ENCODE measurements around the gene NSMCE4A.
A peak's percentile ranks its signal among the peaks of the same experiment; 100 is the strongest.
"Not testable (repeated sequence)": the region's sequence is repeated elsewhere in the genome, so short reads cannot be mapped to it uniquely, and the experiment has no call there.

NSMCE4A gene

DNA sequence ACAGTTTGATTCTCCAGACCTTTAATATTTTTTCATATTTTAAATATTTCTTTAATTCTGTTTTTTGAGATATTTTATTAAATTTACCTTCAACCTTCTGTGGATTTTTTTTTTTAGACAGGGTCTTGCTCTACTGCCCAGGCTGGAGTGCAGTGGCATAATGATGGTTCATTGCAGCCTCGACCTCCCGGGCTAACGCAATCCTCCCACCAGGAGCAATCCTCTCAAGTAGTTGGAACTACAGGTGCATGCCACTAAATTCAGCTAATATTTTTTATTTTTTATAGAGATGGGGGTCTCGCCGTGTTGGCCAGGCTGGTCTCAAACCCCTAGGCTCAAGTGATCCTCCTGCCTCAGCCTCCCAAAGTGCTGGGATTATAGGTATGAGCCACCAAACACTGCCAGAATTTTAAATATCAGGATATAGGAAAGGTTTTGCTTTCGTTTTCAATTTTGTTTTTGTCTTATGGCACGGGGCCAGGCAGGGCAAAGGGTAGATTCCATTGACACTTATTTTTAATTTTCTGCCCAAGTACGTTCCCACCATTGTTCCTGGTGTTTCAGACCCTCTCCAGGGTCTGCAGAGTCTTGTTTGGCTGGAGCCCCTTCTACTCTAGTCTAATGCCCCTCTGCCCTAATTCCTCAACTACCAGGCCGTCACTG, 15.1 kb upstream of the NSMCE4A start:
- intact Hi-C loops (cut with DNase I): no loop called here
- DNase-seq: no peak

DNA sequence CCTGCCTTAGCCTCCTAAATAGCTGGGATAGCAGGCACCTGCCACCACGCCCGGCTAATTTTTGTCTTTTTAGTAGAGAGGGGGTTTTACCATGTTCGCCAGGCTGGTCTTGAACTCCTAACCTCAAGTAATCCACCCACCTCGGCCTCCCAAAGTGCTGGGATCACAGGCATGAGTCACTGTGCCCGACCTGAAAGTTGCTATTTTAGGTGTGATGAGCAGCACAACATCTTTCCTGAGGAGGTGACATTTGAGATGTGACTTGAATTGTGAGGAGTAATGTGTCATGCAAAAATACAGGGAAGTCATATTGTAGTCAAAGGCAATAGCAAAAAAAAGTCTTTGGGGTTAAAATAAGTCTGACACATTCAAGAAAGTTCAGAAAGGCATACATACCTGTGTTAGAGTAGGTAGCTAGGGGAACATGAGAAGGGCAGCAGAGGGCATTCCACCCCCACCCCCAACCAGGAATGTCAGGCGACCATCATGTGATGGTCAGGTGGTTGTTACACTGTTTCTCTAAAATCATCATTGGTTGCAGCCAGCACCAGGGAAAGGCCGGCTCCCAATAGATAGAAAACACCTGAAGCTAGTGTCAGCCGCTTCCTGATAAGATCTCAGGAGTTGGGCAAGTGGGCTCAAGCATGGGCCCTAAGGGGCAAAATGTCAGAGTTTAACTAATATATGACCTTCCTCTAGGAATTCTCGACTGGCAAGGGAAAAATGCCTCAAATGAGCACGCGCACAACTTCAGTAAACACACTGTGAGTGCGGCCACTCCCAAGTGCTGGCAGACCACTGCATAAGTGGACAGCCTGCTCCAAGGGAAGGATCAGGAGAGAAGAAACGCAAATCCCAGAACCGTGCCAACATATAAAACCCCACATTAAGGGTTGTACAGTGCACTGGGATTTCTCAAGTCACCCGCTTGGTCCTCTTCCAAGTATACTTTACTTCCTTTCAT, 13.6 kb upstream of the NSMCE4A start, which contains the start of gene TACC2:
Gene TACC2 (plus strand): TSS at position 803 of the 964 bp plus-strand sequence. CDS start 32,819 bp downstream, outside the sequence.
- DNase-seq: no peak
- intact Hi-C loops (cut with DNase I): no loop called here

DNA sequence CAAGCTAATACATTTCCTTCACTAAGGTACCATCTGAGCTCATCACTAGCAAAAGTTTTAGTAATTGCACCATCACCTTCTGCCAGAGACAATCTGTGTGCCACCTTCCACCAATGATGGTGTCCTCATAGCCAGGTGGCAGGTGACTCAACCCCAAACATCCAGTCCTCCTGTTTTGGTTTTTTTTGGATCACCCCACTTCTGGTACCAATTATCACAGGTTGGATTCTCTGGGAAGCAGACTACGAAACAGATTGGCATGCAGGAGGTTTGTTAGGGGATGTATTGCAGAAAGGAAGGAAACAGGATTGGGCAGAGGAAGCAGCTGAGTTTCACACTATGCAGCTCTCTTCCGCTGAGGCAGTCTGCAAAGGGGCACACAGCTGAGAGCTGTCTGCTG, 9.4 kb upstream of the NSMCE4A start:
- intact Hi-C loops (cut with DNase I): no loop called here
- DNase-seq: no peak

DNA sequence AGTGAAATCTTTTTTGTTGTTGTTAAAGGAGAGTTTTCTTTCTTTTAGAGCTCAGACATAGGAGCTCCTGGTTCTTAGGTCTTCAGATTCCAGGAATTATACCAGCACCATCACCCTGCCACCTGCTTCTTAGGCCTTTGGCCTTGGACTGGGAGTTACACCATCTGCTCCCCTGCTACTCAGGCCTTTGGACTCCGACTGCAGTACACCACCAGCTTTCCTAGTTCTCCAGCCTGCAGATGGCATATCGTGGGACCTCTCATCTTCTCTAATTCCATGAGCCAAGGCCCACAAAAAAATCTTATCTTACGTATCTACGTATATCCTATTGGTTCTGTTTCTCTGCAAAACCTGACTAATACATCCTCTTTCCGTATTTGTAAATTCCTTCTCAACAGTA, 8.8 kb upstream of the NSMCE4A start:
- intact Hi-C loops (cut with DNase I): no loop called here
- no peak for DNase-seq

DNA sequence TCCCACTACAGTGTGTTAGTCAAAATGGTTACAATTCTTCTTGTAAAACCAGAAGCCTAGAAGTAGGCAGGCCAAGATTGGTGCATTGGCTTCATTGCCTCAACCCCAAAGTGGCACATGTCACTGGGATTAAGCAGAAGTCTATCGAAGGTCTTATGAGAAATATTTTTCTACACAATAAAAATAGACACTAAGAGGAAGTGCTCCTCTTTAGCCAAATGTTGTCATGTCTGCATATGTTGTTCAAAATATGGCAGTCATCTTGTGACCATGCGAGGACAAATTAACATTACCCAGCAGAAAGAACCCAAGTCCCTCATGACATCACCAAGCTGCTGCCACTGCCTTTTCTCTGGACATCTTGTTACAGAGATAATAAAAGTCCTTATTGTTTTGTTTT, 6.3 kb upstream of the NSMCE4A start:
- DNase-seq: no peak
- intact Hi-C loops (cut with DNase I): no loop called here

DNA sequence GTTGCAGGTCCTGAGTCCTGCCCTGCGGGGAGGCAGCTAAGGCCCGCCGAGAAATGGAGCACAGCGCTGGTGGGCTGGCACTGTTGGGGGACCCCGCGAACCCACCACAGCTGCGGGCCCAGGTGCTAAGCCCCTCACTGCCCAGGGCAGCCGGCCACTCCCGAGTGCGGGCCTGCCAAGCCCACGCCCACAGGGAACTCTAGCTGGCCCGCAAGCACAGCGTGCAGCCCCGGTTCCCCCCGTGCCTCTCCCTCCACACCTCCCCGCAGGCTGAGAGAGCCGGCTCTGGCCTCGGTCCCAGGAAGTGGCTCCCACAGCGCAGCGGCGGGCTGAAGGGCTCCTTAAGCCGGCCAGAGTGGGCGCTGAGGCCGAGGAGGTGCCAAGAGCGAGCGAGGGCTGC, 3.5 kb upstream of the NSMCE4A start:
- DNase-seq: no peak
- intact Hi-C loops (cut with DNase I): no loop called here

DNA sequence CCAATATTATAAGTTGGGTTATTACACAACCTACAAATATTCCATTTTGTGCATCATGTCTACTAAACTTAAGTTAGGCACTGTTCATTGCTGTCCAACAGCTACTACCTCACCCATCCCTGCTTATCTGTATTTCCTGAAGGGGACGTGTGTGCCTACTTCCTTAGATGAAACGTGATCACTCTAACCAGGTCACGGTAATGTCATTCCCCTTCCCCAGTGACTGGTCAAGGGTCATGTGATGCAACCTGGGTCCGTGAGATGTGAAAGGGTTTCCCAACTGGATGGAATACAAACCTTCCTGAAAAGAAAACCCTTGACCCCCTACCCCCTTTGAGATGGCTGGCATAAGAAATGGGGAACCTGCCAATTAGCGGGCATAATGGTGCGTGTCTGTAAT, 1.6 kb upstream of the NSMCE4A start:
- DNase-seq: no peak
- intact Hi-C loops (cut with DNase I): no loop called here

DNA sequence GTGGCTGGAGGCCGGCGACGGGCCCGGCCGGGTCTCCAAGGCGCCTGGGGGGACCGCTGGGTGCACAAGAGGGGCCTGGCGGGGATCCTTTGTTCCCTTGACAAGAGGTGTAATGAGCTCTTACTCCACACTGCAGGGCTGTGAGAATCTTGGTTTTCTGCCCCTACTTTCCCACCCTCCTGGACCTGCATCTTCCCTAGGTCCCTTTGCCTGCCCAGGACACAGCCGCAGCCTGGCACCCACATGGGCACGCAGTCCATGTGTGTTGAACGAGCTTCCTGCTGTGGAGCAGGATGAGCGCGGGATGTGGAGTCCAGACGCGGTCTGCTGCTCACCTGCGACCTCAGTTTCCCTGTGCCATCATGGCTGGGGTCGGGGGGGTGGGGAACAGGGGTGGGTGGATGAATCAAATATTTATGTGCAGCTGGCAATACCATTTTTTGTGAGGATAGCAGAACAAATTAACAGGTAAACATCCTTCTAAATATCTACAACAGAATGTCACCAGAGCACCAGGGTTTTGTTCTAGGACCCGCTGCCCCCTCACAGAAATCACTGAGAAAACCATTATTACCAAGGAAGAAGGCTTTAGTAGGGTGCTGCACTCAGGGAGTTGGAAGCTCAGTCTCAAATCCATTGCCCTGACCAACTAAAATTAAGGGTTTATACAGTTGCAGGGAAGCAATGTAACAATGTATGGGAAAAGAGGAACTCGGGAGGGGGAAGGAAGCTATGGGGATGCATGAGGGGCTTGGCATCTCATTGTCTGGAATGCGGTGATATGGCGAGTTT, 474 bp upstream of the NSMCE4A start:
- peak in 1 of 10 donors; percentile 88 for DNase-seq
- intact Hi-C loops (cut with DNase I): no loop called here

DNA sequence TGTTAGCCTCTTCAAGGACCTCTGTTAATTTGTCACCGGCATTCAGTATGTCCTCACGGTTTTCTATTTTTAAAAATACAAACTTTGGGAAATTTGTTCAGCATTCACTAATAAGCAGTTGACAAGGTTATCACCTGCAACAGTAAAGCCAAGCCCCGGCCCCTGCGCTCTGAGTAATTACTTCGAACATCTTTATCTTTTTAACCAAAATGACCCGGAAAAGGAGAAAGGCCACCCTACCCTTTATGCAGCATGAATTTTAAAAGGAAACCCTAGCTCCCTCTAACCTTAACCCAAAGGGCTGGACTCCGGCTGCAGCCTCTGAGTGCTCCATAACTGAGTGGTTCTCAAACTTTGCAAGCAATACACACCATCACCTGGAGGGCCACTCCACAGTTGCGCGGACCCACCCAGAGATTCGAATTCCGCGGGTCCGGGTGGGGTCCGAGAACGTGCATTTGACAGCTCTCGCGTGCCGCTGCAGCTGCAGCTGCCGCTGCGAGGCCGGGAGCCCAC, 940 bp downstream of the NSMCE4A start:
- intact Hi-C loops (cut with DNase I): loop anchor here (1.0 kb wide), 1 partner anchor 46 kb away; the partner anchor contains the start of gene ATE1
- DNase-seq: peak in 1 of 10 donors; percentile 84

DNA sequence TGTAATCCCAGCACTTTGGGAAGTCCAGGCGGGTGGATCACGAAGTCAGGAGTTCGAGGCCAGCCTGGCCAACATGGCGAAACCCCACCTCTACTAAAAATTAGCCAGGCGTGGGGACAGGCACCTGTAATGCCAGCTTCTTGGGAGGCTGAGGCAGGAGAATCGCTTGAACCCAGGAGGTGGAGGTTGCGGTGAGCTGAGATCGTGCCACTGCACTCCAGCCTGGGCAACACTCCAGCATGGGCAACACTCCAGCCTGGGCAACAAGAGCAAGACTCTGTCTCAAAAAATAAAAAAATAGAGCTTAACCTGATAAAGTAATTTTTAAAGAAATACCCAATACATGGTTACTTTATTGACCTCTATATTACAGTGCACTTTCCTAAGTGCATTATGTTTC, 5.9 kb downstream of the NSMCE4A start:
- peak in 1 of 10 donors; percentile 65 for DNase-seq
- intact Hi-C loops (cut with DNase I): not testable (repeated sequence)

DNA sequence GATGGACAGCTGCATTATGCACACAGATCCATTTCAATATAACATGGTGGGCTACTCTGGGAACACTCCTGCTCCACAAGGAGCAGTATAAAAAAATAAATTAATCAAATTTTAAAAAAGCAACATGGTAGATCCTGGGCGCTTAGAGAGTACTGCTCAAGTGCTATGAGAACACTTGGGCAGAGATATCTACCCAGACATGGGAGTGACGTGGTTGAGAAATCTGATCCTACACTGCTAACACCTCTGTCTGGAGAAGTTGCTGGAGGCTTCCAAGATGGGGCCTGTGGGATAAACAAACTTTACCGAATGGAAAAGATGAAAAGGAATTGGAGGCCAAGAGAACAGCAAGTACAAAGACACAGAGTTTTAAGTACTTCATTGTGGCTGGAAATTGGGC, 9.0 kb downstream of the NSMCE4A start:
- DNase-seq: no peak
- intact Hi-C loops (cut with DNase I): no loop called here

DNA sequence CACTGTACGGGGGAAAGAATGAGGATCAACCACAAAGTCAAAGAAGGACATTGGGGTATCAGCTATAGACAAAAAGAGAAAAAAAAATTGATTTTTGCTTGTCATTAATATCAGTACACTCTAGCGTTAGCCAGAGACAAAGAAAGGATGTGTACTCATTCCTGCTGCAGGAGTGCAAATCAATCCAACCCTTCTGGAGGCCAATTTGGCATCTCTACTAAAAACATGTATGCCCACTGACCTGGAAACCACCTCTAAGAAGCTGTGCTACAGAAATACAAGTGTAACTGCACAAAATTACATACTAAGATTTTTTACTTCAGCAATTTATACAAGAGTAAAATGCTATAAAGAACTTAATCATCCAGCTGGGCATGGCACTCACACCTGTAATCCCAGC, 13.6 kb downstream of the NSMCE4A start:
- intact Hi-C loops (cut with DNase I): no loop called here
- no peak for DNase-seq

DNA sequence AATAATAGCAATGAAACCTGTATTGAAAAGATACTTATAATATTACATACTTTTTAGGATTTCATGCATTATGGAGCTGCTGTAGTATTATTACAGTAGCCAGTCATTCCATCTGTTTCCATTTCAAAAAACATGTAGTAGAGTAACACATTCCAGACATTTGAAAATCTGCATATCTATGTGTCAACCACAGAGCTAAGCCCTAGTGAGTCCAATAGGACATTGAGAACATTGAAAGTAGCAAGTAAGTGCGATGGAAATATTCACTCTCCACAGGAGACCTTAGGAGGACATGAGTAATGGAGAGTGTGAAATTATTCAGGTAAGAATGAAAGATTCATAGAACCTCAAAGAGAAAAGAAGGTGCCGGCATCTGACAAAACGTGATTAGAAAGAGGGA, 15.3 kb downstream of the NSMCE4A start:
- DNase-seq: no peak
- intact Hi-C loops (cut with DNase I): no loop called here

DNA sequence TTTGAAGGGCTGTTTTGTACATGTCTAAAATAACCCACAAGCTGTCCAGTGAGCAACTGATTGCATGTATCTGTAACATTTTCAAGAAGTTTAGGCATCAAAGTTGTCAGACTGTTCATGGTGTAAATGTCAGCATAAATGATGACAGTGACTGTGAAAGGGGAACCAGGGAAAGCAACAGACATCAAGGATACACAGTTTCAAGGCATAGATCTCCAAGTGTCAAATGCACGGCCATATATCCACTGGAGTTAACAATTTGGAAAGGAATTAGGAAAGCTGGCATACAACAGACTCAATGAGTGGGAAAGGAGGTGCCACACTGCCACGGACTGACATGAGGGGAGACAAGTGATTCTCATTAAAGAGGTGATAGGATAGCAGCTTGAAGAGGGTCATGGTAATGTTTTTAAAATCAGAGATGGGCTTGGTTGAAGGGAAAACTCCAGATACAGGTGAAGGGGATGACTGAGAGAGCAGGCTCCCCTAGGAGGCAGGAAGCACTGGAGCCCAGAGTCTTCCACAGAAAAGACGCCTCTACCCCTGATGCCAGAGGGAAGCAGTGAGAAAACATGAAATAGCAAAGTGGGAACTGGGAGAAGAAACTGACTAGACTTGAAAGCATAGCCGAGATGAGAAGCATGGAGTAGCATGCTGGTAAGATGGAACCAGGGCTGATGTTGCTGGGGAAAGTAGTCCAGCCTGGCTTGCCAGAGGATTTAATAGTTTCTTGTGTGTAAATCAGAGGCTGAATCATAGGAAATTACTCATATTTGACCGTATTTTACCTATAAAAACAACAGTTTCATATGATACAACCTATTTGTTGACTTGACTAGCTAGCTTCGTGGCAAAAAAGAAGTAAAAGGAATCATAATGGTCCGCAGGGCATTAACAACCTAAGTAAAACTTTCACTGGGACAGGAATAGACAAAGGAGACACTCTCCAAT, 18.6 kb downstream of the NSMCE4A start:
- intact Hi-C loops (cut with DNase I): no loop called here
- no peak for DNase-seq

DNA sequence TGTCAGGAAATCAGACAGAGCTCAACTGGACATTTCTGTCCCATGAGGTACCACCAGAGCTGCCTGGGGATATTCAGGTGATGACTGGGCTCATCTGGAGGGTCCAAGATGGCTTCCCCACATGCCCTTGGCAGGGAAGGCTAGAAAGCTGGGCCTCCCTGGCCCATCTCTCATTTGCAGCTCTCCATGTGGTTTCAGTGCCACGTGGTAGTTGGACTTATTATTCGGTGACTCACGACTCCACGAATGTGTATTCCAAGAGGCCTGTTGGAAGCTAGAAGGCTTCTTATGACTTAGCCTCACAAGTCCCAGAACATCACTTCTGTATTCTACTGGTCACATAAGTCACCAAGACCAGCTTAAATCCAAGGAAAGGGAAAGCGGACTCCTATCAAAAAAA, 22.8 kb downstream of the NSMCE4A start:
- DNase-seq: no peak
- intact Hi-C loops (cut with DNase I): no loop called here

DNA sequence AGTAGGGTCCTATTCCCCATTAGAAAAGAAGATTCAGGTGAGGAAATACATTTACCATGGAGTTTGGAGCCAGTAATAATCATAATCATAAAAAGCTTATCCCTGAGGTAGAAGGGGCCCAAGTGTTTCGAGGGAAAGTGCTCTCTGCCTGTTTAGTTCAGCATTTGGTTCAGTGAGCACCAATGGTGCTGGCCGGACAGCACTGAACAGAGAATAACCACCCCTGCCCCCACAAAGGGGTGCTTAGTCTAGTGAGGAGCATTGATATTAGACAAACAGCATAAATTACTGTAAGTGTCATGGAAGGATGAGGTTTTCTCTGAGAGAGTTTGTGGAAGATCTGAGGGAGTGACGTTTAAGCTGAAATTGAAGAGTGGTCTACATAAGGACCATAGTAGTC, 25.6 kb downstream of the NSMCE4A start:
- DNase-seq: no peak
- intact Hi-C loops (cut with DNase I): no loop called here

DNA sequence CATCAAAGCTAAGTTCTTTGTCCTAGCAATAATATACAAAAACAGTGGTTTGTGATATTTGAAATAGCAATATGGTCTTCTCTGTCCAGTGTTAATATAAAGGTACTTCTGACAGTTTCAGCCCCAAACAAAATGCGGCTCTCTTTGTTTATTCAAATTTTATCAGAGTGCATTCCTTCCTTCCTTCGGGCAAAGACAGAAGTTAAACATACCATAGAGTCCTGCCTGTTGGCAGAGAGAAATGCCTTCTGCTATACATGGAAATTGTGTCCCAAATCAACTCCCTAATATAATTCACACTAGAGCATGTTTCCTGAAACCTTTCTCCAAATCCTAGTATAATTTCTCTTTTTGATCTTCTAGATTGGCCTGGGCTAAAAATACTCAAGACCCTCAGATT, 26.0 kb downstream of the NSMCE4A start:
- DNase-seq: no peak
- intact Hi-C loops (cut with DNase I): no loop called here

DNA sequence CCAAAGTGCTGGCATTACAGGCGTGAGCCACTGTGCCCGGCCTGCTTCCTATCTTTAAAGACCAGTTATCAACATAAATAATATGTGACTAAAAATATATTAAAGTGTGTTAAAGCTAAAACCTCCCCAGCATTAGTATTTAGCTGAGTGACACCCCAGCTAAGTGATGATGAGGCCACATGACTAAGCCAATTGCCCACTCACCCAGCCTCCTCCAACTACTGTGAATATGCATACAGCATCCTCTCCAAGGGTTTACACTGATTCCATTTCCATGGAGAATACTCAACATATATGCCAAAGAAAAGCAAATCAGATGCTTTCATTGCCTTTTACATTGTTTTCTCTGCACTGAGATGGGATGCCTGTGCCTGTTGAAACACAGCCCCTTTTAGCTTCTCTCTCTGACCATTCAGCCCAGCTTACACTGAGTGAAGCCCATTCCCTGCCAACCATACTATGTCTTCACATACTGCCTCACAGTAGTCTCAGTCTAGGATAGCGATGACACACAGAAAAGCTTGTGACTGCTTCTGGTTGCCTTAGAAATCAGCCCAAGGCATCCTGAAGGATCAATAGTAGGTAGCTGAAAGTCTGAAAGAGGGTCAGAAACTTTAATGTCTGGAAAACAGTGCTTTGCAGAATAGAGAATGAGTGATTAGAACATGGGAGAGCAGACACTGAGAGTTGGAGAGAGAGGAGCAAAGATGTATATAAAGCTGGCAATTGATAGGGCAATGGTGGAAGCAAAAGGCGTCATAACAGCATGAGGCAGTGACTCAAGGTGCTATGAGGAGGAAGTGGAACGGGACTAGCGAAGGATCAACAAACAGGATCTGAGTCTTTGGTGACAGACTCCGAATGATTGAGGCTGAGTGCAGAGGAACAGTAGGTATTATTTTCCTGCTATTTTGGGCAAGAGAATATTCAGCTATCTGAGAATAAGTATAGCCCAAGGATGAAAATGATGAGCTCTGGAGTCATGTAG, 27.4 kb downstream of the NSMCE4A start:
- no peak for DNase-seq
- intact Hi-C loops (cut with DNase I): no loop called here

Measured in posterior cingulate gyrus (tissue), 11 donors.